ENCODE results near the gene EXOC1L.

EXOC1L gene

DNA sequence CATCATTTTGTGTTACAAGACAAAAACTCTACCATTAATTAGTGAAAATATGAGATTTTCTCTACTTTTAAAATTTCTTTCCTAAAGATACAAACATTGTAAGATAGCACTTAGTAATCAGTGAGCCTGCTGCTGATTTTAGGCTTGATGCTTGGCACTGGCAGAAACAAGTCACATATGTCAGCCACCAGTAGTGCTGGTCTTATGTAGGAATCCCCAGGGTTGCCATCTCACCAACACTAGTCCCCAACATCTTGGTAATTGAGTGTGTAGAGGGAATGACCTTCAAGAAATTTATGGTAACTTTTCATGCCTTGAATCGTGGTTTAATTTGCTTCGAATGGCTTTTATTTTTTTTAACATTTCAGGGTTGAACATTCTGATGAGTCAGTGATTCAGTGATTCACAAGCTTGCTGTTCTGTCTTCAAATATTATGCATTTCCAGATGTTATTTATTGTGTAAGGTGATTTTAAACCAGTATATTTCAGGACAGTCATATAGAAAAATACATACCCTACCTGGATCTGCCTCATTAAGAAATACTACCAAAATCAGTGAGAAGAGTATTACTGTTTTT, 45.7 kb downstream of the EXOC1L start:
- Histone ChIP-seq H3K36me3 (ENCODE audit: low read depth) (peaks cover 57% of the 10 kb centered on the region), H3K9me3 (ENCODE audit: severe bottlenecking) (no peaks in the 10 kb centered on the region), H3K27ac (ENCODE audit: poor library complexity, severe bottlenecking) (peak overlapping the region; percentile 81), H3K4me1 (ENCODE audit: insufficient read depth, poor library complexity, severe bottlenecking) (peaks cover 32% of the 10 kb centered on the region), H3K27me3 (ENCODE audit: insufficient read depth, poor library complexity, severe bottlenecking) (no peaks in the 10 kb centered on the region), H3K4me3 (ENCODE audit: severe bottlenecking) (no peak overlapping the region)
- peak; percentile 65 for ATAC-seq (ENCODE audit: low read depth)
- no peak for DNase-seq (ENCODE audit: low spot score)
- TF ChIP-seq, protein P1, sequence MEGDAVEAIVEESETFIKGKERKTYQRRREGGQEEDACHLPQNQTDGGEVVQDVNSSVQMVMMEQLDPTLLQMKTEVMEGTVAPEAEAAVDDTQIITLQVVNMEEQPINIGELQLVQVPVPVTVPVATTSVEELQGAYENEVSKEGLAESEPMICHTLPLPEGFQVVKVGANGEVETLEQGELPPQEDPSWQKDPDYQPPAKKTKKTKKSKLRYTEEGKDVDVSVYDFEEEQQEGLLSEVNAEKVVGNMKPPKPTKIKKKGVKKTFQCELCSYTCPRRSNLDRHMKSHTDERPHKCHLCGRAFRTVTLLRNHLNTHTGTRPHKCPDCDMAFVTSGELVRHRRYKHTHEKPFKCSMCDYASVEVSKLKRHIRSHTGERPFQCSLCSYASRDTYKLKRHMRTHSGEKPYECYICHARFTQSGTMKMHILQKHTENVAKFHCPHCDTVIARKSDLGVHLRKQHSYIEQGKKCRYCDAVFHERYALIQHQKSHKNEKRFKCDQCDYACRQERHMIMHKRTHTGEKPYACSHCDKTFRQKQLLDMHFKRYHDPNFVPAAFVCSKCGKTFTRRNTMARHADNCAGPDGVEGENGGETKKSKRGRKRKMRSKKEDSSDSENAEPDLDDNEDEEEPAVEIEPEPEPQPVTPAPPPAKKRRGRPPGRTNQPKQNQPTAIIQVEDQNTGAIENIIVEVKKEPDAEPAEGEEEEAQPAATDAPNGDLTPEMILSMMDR (IDR thresholded peaks at IDR 0.05; ENCODE audit: poor library complexity, severe bottlenecking), result no peak

DNA sequence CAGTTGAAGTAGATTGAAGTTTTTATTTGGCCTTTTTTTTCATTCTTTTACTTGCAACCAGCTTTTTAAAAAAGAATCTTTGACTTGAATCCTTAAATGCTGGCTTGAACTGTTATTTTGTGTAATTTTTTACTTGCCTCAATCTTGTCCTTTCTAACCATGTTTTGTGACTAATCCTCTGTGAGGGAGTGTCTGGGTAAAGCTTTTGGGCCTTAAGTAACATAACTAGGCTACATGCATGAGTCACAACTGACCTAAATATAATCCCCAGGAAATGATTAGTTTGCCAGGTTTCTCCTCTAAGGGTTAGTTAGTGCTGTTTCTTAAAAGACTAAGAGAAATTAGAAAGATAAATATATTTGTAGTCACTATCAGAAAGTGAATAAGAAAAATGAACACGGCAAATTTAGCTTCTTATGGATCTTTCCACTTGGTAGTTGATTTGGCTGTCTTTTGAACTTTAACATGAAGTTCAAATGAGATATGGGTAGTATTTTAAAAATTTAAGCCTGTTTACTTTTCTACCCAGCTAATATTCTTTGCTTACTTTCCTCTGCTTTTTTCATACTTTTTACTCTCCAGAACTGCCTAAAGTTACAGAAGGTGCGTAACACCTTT, 46.8 kb downstream of the EXOC1L start:
- ATAC-seq (ENCODE audit: low read depth) (peak; percentile 95), DNase-seq (ENCODE audit: low spot score) (no peak)
- peaks cover 58% of the 10 kb centered on the region for H3K36me3 ChIP-seq (ENCODE audit: low read depth)
- H3K27me3 ChIP-seq (ENCODE audit: insufficient read depth, poor library complexity, severe bottlenecking), result no peaks in the 10 kb centered on the region
- H3K27ac ChIP-seq (ENCODE audit: poor library complexity, severe bottlenecking), result peak overlapping the region; percentile 81
- H3K4me3 ChIP-seq (ENCODE audit: severe bottlenecking), result no peak overlapping the region
- H3K9me3 ChIP-seq (ENCODE audit: severe bottlenecking), result no peaks in the 10 kb centered on the region
- TF ChIP-seq, protein P1 (IDR thresholded peaks at IDR 0.05; ENCODE audit: poor library complexity, severe bottlenecking), result no peak
- peaks cover 32% of the 10 kb centered on the region for H3K4me1 ChIP-seq (ENCODE audit: insufficient read depth, poor library complexity, severe bottlenecking)

DNA sequence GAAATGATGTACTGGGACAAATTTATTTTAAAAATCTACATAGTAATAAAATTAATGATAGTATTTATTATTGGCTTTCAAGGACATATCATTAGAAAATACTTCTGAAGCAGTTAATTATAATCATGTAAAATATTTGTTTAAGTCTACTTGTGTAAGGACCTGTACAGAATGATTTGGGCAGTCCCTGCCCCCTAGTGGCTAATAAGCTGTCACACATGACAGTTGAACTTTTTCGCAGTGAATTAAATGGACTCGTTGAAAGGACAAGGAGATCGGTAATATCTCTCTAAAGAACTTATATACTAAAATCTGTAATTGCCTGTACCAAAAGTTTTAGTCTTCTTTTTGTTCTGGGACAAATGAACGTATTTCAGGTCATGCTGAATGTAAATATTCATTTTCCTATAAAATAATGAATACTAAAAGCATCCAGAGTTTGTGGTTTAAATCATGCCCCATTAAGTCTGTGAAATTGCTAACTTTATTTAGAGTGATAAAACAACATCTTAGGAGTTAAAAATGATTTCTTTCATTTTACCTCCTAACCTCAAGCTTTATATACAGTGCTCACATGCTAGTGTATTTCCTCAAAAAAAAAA, 47.5 kb downstream of the EXOC1L start:
- TF ChIP-seq, protein P1 (IDR thresholded peaks at IDR 0.05; ENCODE audit: poor library complexity, severe bottlenecking), result peak; percentile 97
- DNase-seq (ENCODE audit: low spot score) (no peak), ATAC-seq (ENCODE audit: low read depth) (peak; percentile 72)
- Histone ChIP-seq H3K4me1 (ENCODE audit: insufficient read depth, poor library complexity, severe bottlenecking) (peaks cover 32% of the 10 kb centered on the region), H3K27me3 (ENCODE audit: insufficient read depth, poor library complexity, severe bottlenecking) (no peaks in the 10 kb centered on the region), H3K9me3 (ENCODE audit: severe bottlenecking) (no peaks in the 10 kb centered on the region), H3K4me3 (ENCODE audit: severe bottlenecking) (no peak overlapping the region), H3K27ac (ENCODE audit: poor library complexity, severe bottlenecking) (peak overlapping the region; percentile 81), H3K36me3 (ENCODE audit: low read depth) (peaks cover 65% of the 10 kb centered on the region)

DNA sequence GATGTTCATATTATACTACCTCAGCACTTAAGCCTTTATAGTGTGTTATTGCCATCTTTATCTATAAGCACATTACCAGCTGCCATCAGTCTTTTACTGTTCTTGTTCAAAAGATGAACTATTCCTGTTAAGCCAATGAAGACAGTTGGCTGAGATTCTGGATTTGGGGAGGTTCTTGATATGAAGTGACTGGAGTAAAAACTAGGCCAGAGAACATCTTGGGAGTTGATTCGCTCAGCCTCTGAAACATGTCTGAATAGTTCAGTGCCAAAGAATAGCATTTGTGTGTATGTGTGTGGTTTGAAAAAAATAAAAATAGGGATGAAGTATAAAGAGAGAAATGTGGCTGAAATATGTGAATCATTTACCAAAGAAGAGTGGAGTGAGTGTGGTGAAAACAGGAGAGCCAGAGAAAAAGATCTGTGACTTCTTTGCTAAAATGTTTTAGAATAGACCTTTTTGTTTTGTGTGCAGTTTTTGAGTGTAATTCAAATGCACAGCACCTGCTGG, 49.0 kb downstream of the EXOC1L start:
- TF ChIP-seq, protein P1 (IDR thresholded peaks at IDR 0.05; ENCODE audit: poor library complexity, severe bottlenecking), result no peak
- ATAC-seq (ENCODE audit: low read depth), result no peak

More for the DNA sequence above, 49.0 kb downstream of the EXOC1L start:
- H3K27me3 ChIP-seq (ENCODE audit: insufficient read depth, poor library complexity, severe bottlenecking), result no peaks in the 10 kb centered on the region
- DNase-seq (ENCODE audit: low spot score), result no peak
- H3K36me3 ChIP-seq (ENCODE audit: low read depth), result peaks cover 77% of the 10 kb centered on the region
- no peak overlapping the region for H3K4me3 ChIP-seq (ENCODE audit: severe bottlenecking)
- H3K4me1 ChIP-seq (ENCODE audit: insufficient read depth, poor library complexity, severe bottlenecking), result peaks cover 32% of the 10 kb centered on the region
- no peaks in the 10 kb centered on the region for H3K9me3 ChIP-seq (ENCODE audit: severe bottlenecking)
- no peak overlapping the region for H3K27ac ChIP-seq (ENCODE audit: poor library complexity, severe bottlenecking)
